Mesenchymal stem cell (in vitro differentiated cells and primary cell): Measurements from ENCODE around the gene TOPBP1. TPM values are rescaled to one million over a fixed set of nuclear protein-coding genes. Genes with fewer than 3 reads are reported as not detected.

Source experiments
- DNase-seq: peaks from one replicate; pipeline ENCODE4 v3.0.0-alpha.2; 2013
- H2AFZ ChIP-seq: one replicate; pipeline ENCODE4 v1.6.1; 2013; ENCODE audit warnings: low read depth, mild to moderate bottlenecking, control low read depth, inconsistent platforms, low read length, moderate library complexity
- H2AK5ac ChIP-seq: 2 replicates; pipeline ENCODE4 v1.6.1; 2013; ENCODE audit warnings: low read length, moderate library complexity, mild to moderate bottlenecking, inconsistent platforms; ENCODE audit not compliant: severe bottlenecking
- H2BK120ac ChIP-seq: one replicate; pipeline ENCODE4 v1.6.1; 2013; ENCODE audit warnings: low read depth, mild to moderate bottlenecking, inconsistent platforms, low read length, moderate library complexity
- H2BK12ac ChIP-seq, 2 experiments: one replicate each; pipeline ENCODE4 v1.6.1; 2013; ENCODE audit warnings: inconsistent platforms in 2 of 2, low read length in 2 of 2, mild to moderate bottlenecking in 2 of 2, moderate library complexity in 2 of 2, control low read depth in 1 of 2
- H2BK15ac ChIP-seq: one replicate; pipeline ENCODE4 v1.6.1; 2013; ENCODE audit warnings: mild to moderate bottlenecking, low read depth, inconsistent platforms; ENCODE audit not compliant: poor library complexity, severe bottlenecking
- H2BK5ac ChIP-seq: 2 replicates; pipeline ENCODE4 v1.6.1; 2013; ENCODE audit warnings: low read depth, mild to moderate bottlenecking, low read length, control low read depth, inconsistent platforms; ENCODE audit not compliant: poor library complexity, severe bottlenecking
- H3K14ac ChIP-seq, 2 experiments: one replicate each; pipeline ENCODE4 v1.6.1; 2013; ENCODE audit warnings: inconsistent platforms in 2 of 2, low read length in 2 of 2, control low read depth in 1 of 2, mild to moderate bottlenecking in 1 of 2, moderate library complexity in 1 of 2
- H3K18ac ChIP-seq, 2 experiments: one replicate each; pipeline ENCODE4 v1.6.1; 2013; ENCODE audit warnings: inconsistent platforms in 2 of 2, low read length in 2 of 2, control low read depth in 1 of 2, low read depth in 1 of 2, mild to moderate bottlenecking in 1 of 2
- H3K23ac ChIP-seq, 2 experiments: one replicate each; pipeline ENCODE4 v1.6.1; 2013; ENCODE audit warnings: inconsistent platforms in 2 of 2, low read length in 2 of 2, mild to moderate bottlenecking in 2 of 2, moderate library complexity in 2 of 2, control low read depth in 1 of 2
- H3K27ac ChIP-seq: 2 replicates; pipeline ENCODE4 v1.5.1; 2013; ENCODE audit warnings: mild to moderate bottlenecking, moderate library complexity, low read length, control low read depth, inconsistent platforms; ENCODE audit not compliant: poor library complexity, severe bottlenecking
- H3K27me3 ChIP-seq, 2 experiments: 2 replicates each; pipeline versions ENCODE4 v1.6.1 to v1.7.0; 2013; ENCODE audit warnings: low read length in 2 of 2, mild to moderate bottlenecking in 2 of 2, moderate library complexity in 2 of 2, control low read depth in 1 of 2, inconsistent platforms in 1 of 2; ENCODE audit not compliant: control insufficient read depth in 1 of 2, insufficient read depth in 1 of 2
- H3K36me3 ChIP-seq, 2 experiments: 2 replicates each; pipeline versions ENCODE4 v1.6.1 to v1.7.0; 2013; ENCODE audit warnings: low read length in 2 of 2, control low read depth in 1 of 2, inconsistent platforms in 1 of 2, low read depth in 1 of 2, mild to moderate bottlenecking in 1 of 2; ENCODE audit not compliant: insufficient read depth in 2 of 2, control insufficient read depth in 1 of 2
- H3K4ac ChIP-seq, 2 experiments: one replicate each; pipeline ENCODE4 v1.6.1; 2013; ENCODE audit warnings: inconsistent platforms in 2 of 2, low read length in 2 of 2, mild to moderate bottlenecking in 2 of 2, moderate library complexity in 2 of 2, control low read depth in 1 of 2, low read depth in 1 of 2
- H3K4me1 ChIP-seq: 2 replicates; pipeline ENCODE4 v1.6.1; 2013; ENCODE audit warnings: low read depth, low read length, control low read depth; ENCODE audit not compliant: control insufficient read depth, insufficient read depth
- H3K4me2 ChIP-seq: 2 replicates; pipeline ENCODE4 v1.6.1; 2013; ENCODE audit warnings: low read length, mild to moderate bottlenecking, inconsistent platforms; ENCODE audit not compliant: poor library complexity, severe bottlenecking
- H3K4me3 ChIP-seq, 2 experiments: 2 replicates each; pipeline versions ENCODE4 v1.5.1 to v1.7.0; 2013; ENCODE audit warnings: low read length in 2 of 2, mild to moderate bottlenecking in 2 of 2, control low read depth in 1 of 2, low read depth in 1 of 2; ENCODE audit not compliant: insufficient read depth in 1 of 2
- H3K79me1 ChIP-seq: replicated peaks from 2 replicates; pipeline ENCODE4 v1.6.1; 2013; ENCODE audit warnings: mild to moderate bottlenecking, control low read depth, low read length, inconsistent platforms; ENCODE audit not compliant: poor library complexity, severe bottlenecking
- H3K9ac ChIP-seq: 2 replicates; pipeline ENCODE4 v1.7.0; 2013; ENCODE audit warnings: mild to moderate bottlenecking, low read length, moderate library complexity
- H3K9me3 ChIP-seq: 2 replicates; pipeline ENCODE4 v1.7.0; 2013; ENCODE audit warnings: mild to moderate bottlenecking, low read length; ENCODE audit not compliant: control insufficient read depth
- H4K8ac ChIP-seq: one replicate; pipeline ENCODE4 v1.6.1; 2013; ENCODE audit warnings: inconsistent platforms, mild to moderate bottlenecking, low read length, moderate library complexity
- H4K91ac ChIP-seq: one replicate; pipeline ENCODE4 v1.6.1; 2013; ENCODE audit warnings: mild to moderate bottlenecking, low read length, inconsistent platforms
- WGBS: methylation state at CpG from one replicate; pipeline ENCODE4 v1.1.7; 2013; ENCODE audit warnings: mixed read lengths; 5-methylcytosine and 5-hydroxymethylcytosine counted together
- polyA plus RNA-seq, 2 experiments: library from polyadenylated mRNA; stranded (reverse); fragments of 200-250 nt; gene quantifications; one replicate each; pipeline ENCODE4 v1.2.3, GENCODE V29; 2013

Gene TOPBP1
- polyA plus RNA-seq (2013, experiment 1 of 2), result 11.4 TPM
- polyA plus RNA-seq (2013, experiment 2 of 2), result 11.3 TPM

GRCh38 chr3:133661454-133662277 lies at the start of gene TOPBP1:
Gene TOPBP1 (minus strand): TSS chr3:133661941. CDS start chr3:133661127, 814 bp downstream.
- under 1% methylated on average over 52 of the region's 58 CpGs for whole genome bisulfite sequencing

GRCh38 chr3:133711013-133711412 lies 49.3 kb upstream of the TOPBP1 start:
- no peak overlapping the region for H3K27ac ChIP-seq
- no peak overlapping the region for H4K8ac ChIP-seq
- H2BK5ac ChIP-seq, result no peak overlapping the region
- no peak overlapping the region for H2AK5ac ChIP-seq
- H3K4me3 ChIP-seq, result no peak overlapping the region
- H3K27me3 ChIP-seq, result peaks cover 14 to 19% of the 10 kb centered on the region in 2 experiments
- no peak overlapping the region for H4K91ac ChIP-seq
- no peak overlapping the region for H3K14ac ChIP-seq
- no peaks in the 10 kb centered on the region for H3K79me1 ChIP-seq
- H3K4me2 ChIP-seq, result no peak overlapping the region
- no peak overlapping the region for H3K18ac ChIP-seq
- H3K9ac ChIP-seq, result no peak overlapping the region
- H2BK120ac ChIP-seq, result no peak overlapping the region
- H3K4me1 ChIP-seq, result no peaks in the 10 kb centered on the region
- no peak for DNase-seq
- 85% methylated on average over 4 of the region's 4 CpGs for WGBS
- no peak overlapping the region for H2AFZ ChIP-seq
- no peak overlapping the region for H3K4ac ChIP-seq
- H2BK15ac ChIP-seq, result no peak overlapping the region
- no peaks in the 10 kb centered on the region for H3K36me3 ChIP-seq
- H3K9me3 ChIP-seq, result peaks cover 3% of the 10 kb centered on the region
- no peak overlapping the region for H3K23ac ChIP-seq
- no peak overlapping the region for H2BK12ac ChIP-seq

More at GRCh38 chr3:133661454-133662277, at the start of gene TOPBP1:
- Histone ChIP-seq H3K4ac (peak within 1 kb of the TSS in 1 of 2 experiments; percentile 77), H3K23ac (no peak within 1 kb of the TSS), H2BK120ac (no peak within 1 kb of the TSS), H2AFZ (peak within 1 kb of the TSS; percentile 94), H3K18ac (peak within 1 kb of the TSS; percentile 46 to 77), H3K4me2 (peak within 1 kb of the TSS; percentile 99), H4K91ac (peak within 1 kb of the TSS; percentile 11), H2BK15ac (no peak within 1 kb of the TSS), H3K27me3 (no peaks in the 10 kb centered on the region), H2BK5ac (no peak within 1 kb of the TSS), H2AK5ac (no peak within 1 kb of the TSS), H4K8ac (peak within 1 kb of the TSS; percentile 81), H3K4me1 (peaks cover 1% of the 10 kb centered on the region), H3K4me3 (peak within 1 kb of the TSS; percentile 88 to 94), H3K14ac (peak within 1 kb of the TSS in 1 of 2 experiments; percentile 6), H3K27ac (no peak within 1 kb of the TSS), H3K36me3 (peaks cover 0 to 21% of the 10 kb centered on the region in 2 experiments), H3K9me3 (no peaks in the 10 kb centered on the region), H3K9ac (peak within 1 kb of the TSS; percentile 93), H3K79me1 (peaks cover 13% of the 10 kb centered on the region), H2BK12ac (no peak within 1 kb of the TSS)
- DNase-seq, result peak; percentile 68

- WGBS, result 95% methylated on average over 1 of the region's 3 CpGs
- H3K27ac ChIP-seq, result no peak overlapping the region
Measured at GRCh38 chr3:133709139-133709750, 47.5 kb upstream of the TOPBP1 start.

GRCh38 chr3:133706033-133706432 lies 44.3 kb upstream of the TOPBP1 start:
- no peak overlapping the region for H2AK5ac ChIP-seq
- no peak overlapping the region for H3K18ac ChIP-seq
- H4K91ac ChIP-seq, result no peak overlapping the region
- no peak for DNase-seq
- no peak overlapping the region for H2BK15ac ChIP-seq
- H2BK5ac ChIP-seq, result no peak overlapping the region
- H3K9me3 ChIP-seq, result no peaks in the 10 kb centered on the region
- H3K14ac ChIP-seq, result no peak overlapping the region
- no peaks in the 10 kb centered on the region for H3K36me3 ChIP-seq
- H3K27ac ChIP-seq, result no peak overlapping the region
- no peak overlapping the region for H3K9ac ChIP-seq
- no peak overlapping the region for H2BK12ac ChIP-seq
- no peak overlapping the region for H3K4me3 ChIP-seq
- no peaks in the 10 kb centered on the region for H3K79me1 ChIP-seq
- no peak overlapping the region for H2BK120ac ChIP-seq
- H2AFZ ChIP-seq, result no peak overlapping the region
- no peak overlapping the region for H3K4ac ChIP-seq
- H3K4me2 ChIP-seq, result no peak overlapping the region
- no peak overlapping the region for H4K8ac ChIP-seq
- peaks cover 9 to 11% of the 10 kb centered on the region in 2 experiments for H3K27me3 ChIP-seq
- H3K23ac ChIP-seq, result no peak overlapping the region
- 61% methylated on average over 4 of the region's 4 CpGs for WGBS
- no peaks in the 10 kb centered on the region for H3K4me1 ChIP-seq

More at GRCh38 chr3:133709139-133709750, 47.5 kb upstream of the TOPBP1 start:
- no peak overlapping the region for H3K4me3 ChIP-seq
- H2BK12ac ChIP-seq, result no peak overlapping the region
- H2AFZ ChIP-seq, result no peak overlapping the region
- no peaks in the 10 kb centered on the region for H3K9me3 ChIP-seq
- no peak overlapping the region for H2BK5ac ChIP-seq
- H3K36me3 ChIP-seq, result no peaks in the 10 kb centered on the region
- H2BK15ac ChIP-seq, result no peak overlapping the region
- H4K8ac ChIP-seq, result no peak overlapping the region
- H3K27me3 ChIP-seq, result peaks cover 6 to 22% of the 10 kb centered on the region in 2 experiments
- no peak overlapping the region for H2BK120ac ChIP-seq
- DNase-seq, result no peak
- no peak overlapping the region for H3K14ac ChIP-seq
- no peak overlapping the region for H3K9ac ChIP-seq
- no peak overlapping the region for H3K4me2 ChIP-seq
- H3K18ac ChIP-seq, result no peak overlapping the region
- H2AK5ac ChIP-seq, result no peak overlapping the region
- no peak overlapping the region for H3K23ac ChIP-seq
- no peaks in the 10 kb centered on the region for H3K79me1 ChIP-seq
- no peak overlapping the region for H3K4ac ChIP-seq
- no peaks in the 10 kb centered on the region for H3K4me1 ChIP-seq
- H4K91ac ChIP-seq, result no peak overlapping the region
